ENCODE data around the gene TIPARP. TPM values are rescaled to one million over a fixed set of nuclear protein-coding genes. Genes with fewer than 3 reads are reported as not detected.

Gene TIPARP
- total and polyA plus RNA-seq, 2 of the 13 experiments (the other 11 are each of a cell fraction or from before 2014, with no cell fraction given): 7.3 to 19.7 TPM

GRCh38 chr3:156674046-156674910 lies at the start of gene TIPARP (continued):
- TF ChIP-seq ZZZ3 (CRISPR knock-in tag; IDR thresholded peaks at IDR 0.05; ENCODE audit: borderline replicate concordance): 0 out of 2 replicates have a peak, but pooled peaks have one; percentile 65
- peak; percentile 93 for TF ChIP-seq ZNF777 (CRISPR knock-in tag; IDR thresholded peaks at IDR 0.05)
- TF ChIP-seq NR0B2 (CRISPR knock-in tag; IDR thresholded peaks at IDR 0.05): peak; percentile 69; the same call in 1 of the 2 replicates
- TF ChIP-seq AKNA (CRISPR knock-in tag; IDR thresholded peaks at IDR 0.05; ENCODE audit: borderline replicate concordance): no peak; the same call in 1 of the 2 replicates
- peak; percentile 94 for TF ChIP-seq HDAC2 (CRISPR knock-in tag; IDR thresholded peaks at IDR 0.05)
- no peak for TF ChIP-seq NFIB (CRISPR knock-in tag; IDR thresholded peaks at IDR 0.05; ENCODE audit: borderline replicate concordance)
- TF ChIP-seq EHMT2 (IDR thresholded peaks at IDR 0.05; ENCODE audit: borderline replicate concordance, low read depth, low read length): no peak
- TF ChIP-seq ZNF33A (CRISPR knock-in tag; IDR thresholded peaks at IDR 0.05; ENCODE audit: borderline replicate concordance): peak; percentile 68; the same call in 1 of the 2 replicates
- TF ChIP-seq ASH2L (IDR thresholded peaks at IDR 0.05; ENCODE audit: insufficient read length, low read depth, low read length): peak; percentile 63
- peak; percentile 94 for TF ChIP-seq BATF2 (CRISPR knock-in tag; IDR thresholded peaks at IDR 0.05)
- TF ChIP-seq ZNF629 (CRISPR knock-in tag; conservative IDR thresholded peaks at IDR 0.05): peak; percentile 51; the same call in 1 of the 2 replicates
- no peak for TF ChIP-seq ZNF30 (CRISPR knock-in tag; IDR thresholded peaks at IDR 0.05)
- TF ChIP-seq ZNF142 (CRISPR knock-in tag; IDR thresholded peaks at IDR 0.05): peak; percentile 79; the same call in 1 of the 2 replicates
- TF ChIP-seq ZFYVE20 (CRISPR knock-in tag; IDR thresholded peaks at IDR 0.05; ENCODE audit: borderline replicate concordance, low read depth): peak; percentile 73; the same call in 1 of the 2 replicates
